DMS114 treated with DMSO at 0.1 percent for 48 hours (cell line): ENCODE measurements around the gene TMEM82.

ENCODE experiments used
- DNase-seq: peaks from one replicate; lab custom pipeline; 2025; ENCODE audit not compliant: unreplicated experiment; lab: John Stamatoyannopoulos, UW

Gene TMEM82

GRCh38 chr1:15735304-15736037, 6.8 kb upstream of the TMEM82 start:
- DNase-seq = no peak

GRCh38 chr1:15736038-15736891, 6.0 kb upstream of the TMEM82 start, which contains the start of gene SLC25A34:
Gene SLC25A34, plus strand, starts transcription at chr1:15736258. Its CDS starts 228 bp downstream, at chr1:15736486.
- no peak for DNase-seq

GRCh38 chr1:15736892-15737261, 5.4 kb upstream of the TMEM82 start:
- no peak for DNase-seq

- no peak for DNase-seq
Observed at GRCh38 chr1:15737324-15738319, 4.7 kb upstream of the TMEM82 start.

- no peak for DNase-seq
Observed at GRCh38 chr1:15738416-15739113, 3.7 kb upstream of the TMEM82 start.

- no peak for DNase-seq
Observed at GRCh38 chr1:15739259-15739658, 3.0 kb upstream of the TMEM82 start.

GRCh38 chr1:15739745-15740144, 2.6 kb upstream of the TMEM82 start:
- no peak for DNase-seq

- peak; percentile 28 for DNase-seq
Observed at GRCh38 chr1:15740924-15741850, 1.1 kb upstream of the TMEM82 start.

GRCh38 chr1:15744122-15744679, 1.9 kb downstream of the TMEM82 start:
- no peak for DNase-seq

GRCh38 chr1:15747378-15747777, 5.1 kb downstream of the TMEM82 start:
- no peak for DNase-seq

- DNase-seq = no peak
Observed at GRCh38 chr1:15748264-15748663, 6.0 kb downstream of the TMEM82 start.

GRCh38 chr1:15748690-15749398, 6.5 kb downstream of the TMEM82 start:
- DNase-seq = no peak

- no peak for DNase-seq
Observed at GRCh38 chr1:15749399-15750291, 7.3 kb downstream of the TMEM82 start.

- DNase-seq = no peak
Observed at GRCh38 chr1:15750924-15751323, 8.6 kb downstream of the TMEM82 start.

- no peak for DNase-seq
Observed at GRCh38 chr1:15751717-15752116, 9.4 kb downstream of the TMEM82 start.

GRCh38 chr1:15753776-15754175, 11.5 kb downstream of the TMEM82 start:
- DNase-seq = no peak

- no peak for DNase-seq
Observed at GRCh38 chr1:15755021-15755645, 12.8 kb downstream of the TMEM82 start.
